Mesenteric fat pad (tissue), 1 donor: ENCODE results near the gene PLGRKT. TPM values are rescaled to one million over a fixed set of nuclear protein-coding genes. Genes with fewer than 3 reads are reported as not detected.
"Not testable (repeated sequence)": the region's sequence is repeated elsewhere in the genome, so short reads cannot be mapped to it uniquely, and the experiment has no call there.

Source experiments
- DNase-seq: peaks from one replicate; pipeline ENCODE4 v3.0.0-alpha.2; 2020; ENCODE audit warnings: low spot score
- total RNA-seq: library from RNA; stranded (reverse); fragmentation: NEBNext Ultra II Directional; extraction: Animal tissue kit (Norgen Biotek cat#: 25700); gene quantifications from one replicate; pipeline ENCODE4 v1.2.1, GENCODE V29; 2021
- donor health status: DM: yes; HTN: yes; CAD: no.

The PLGRKT gene
- total RNA-seq, 1 donor from 2014 or later, result 19.5 TPM

DNA sequence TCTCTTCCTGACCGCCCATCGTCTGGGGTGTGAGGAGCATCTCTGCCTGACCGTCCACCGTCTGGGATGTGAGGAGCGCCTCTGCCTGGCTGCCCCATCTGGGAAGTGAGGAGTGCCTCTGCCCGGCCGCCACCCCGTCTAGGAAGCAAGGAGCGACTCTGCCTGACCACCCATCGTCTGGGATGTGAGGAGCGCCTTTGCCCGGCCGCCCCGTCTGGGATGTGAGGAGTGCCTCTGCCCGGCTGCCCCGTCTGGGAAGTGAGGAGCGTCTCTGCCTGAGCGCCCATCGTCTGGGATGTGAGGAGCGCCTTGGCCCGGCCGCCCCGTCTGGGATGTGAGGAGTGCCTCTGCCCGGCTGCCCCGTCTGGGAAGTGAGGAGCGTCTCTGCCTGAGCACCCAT lies 4.4 kb downstream of the PLGRKT start:
- not testable (repeated sequence) for DNase-seq

DNA sequence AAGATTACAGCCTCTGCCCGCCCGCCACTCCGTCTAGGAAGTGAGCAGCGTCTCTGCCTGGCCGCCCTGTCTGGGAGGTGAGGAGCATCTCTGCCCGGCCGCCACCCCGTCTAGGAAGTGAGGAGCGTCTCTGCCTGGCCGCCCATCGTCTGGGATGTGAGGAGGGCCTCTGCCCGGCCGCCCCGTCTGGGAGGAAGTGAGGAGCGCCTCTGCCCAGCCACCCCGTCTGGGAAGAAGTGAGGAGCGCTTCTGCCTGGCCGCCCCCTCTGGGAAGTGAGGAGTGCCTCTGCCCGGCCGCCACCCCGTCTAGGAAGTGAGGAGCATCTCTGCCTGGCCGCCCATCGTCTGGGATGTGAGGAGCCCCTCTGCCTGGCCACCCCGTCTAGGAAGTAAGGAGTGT lies 4.8 kb downstream of the PLGRKT start:
- not testable (repeated sequence) for DNase-seq

DNA sequence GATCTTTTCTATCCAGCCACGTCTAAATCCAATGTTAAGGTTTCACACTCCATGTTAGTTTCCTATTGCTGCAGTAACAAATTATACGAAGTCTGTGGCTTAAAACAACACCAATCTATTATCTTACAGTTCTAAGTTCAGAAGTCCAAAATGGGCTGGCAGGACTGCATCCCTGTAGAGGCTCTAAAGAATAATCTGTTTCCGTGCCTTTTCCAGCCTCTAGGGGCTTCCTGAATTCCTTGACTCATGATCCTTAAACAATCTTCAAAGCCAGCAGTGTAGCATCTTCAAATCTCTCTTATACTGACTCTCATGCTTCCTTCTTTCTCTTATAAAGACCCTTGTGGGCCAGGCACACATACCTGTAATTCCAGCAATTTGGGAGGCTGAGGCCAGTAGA lies 6.8 kb downstream of the PLGRKT start:
- DNase-seq, result no peak

DNA sequence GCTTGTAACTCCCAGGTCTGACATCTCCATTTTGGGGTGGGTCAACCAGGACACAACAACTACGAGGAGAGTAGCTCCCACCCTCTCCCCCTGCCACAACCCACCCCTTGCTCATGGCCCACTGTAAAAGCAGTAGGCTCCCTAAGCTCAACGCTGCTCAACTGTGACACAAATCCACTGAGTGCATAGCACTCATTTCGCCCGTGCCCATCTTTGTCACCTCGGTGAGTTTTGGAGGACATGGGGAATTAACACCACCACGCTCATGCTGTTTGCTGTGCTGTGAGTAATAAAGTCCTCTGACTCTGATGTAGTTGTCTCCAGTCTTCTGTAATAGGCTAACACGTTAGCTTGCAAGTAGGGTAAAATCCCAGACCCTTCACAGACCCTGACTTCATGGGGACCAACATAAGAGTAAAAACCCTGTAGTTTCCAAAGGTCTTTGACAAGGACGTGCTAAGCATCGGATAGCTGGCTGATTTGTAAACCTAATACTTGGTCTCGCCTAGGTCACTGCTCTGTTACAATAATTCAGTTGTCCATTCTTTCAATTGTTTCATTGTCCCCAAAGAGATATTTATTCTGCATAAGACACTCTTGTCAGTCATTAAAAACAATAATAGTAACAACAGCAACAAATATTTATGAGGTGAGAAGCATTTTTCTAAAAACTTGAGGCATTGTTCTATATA lies 7.7 kb downstream of the PLGRKT start:
- DNase-seq, result no peak

DNA sequence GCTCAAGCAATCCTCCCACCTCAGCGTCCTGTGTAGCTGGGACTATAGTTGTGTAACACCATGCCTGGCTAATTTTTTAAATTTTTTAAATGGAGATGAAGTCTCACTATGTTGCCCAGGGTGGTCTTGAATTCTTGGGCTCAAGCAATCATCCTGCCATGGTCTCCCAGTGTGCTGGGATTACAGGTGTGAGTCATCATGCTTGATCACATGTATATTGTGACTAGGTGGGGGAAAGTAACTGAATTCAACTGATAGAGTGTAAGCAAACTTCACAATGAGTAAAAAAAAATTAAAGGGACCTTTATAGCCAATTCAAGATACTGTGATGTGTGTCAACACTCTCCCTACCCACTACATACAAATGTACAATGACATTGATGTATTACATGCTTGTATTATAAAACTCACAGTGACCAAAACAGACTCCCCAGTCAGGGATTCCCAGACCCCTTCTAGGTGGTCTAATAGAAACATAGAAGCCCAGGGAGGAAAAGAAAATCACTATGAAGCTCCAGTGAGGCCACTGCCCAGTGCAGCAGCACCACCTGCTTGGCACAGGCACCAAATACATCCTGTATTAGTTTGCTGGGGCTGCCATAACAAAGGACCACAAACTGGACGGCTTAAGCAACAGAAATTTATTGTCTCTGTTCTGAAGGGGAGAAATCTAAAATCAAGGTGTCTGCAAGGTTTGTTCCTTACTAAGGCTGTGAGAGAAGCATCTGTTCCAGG lies 8.8 kb downstream of the PLGRKT start:
- DNase-seq, result no peak

DNA sequence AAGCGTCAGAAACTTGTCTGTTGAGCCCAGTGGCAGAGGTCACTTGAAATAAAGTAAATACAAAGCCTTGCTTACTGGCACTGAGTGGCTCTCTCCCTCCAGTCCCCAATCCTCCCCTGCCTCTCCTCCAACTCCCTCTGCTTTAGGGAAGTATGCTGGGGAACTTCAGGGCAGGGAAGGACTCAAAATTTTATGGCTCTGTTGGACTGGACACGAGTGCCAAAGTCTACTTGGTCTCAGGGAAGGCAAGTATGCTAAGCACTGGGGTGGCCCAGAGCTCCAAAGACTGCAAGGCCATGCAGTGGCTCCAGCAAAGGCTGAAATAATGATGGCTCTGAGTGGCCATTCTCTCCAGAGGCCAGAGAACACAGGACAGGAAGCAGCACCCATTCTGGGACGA lies 9.6 kb downstream of the PLGRKT start:
- no peak for DNase-seq

DNA sequence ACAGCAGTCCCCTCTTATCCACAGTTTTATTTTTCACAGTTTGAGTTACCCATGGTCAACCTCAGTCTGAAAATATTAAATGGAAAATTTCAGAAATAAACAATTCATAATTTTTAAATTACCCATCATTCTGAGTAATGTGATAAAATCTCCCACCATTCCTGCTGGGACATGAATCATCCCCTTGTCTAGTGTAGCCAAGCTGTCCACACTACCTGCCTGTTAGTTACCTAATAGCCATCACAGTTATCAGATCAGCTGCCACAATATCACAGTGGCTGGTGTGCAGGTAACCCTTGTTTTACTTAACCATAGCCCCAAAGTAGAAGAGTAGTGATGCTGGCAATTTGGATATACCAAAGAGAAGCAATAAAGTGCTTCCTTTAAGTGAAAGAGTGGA lies 10.7 kb downstream of the PLGRKT start:
- DNase-seq, result no peak

DNA sequence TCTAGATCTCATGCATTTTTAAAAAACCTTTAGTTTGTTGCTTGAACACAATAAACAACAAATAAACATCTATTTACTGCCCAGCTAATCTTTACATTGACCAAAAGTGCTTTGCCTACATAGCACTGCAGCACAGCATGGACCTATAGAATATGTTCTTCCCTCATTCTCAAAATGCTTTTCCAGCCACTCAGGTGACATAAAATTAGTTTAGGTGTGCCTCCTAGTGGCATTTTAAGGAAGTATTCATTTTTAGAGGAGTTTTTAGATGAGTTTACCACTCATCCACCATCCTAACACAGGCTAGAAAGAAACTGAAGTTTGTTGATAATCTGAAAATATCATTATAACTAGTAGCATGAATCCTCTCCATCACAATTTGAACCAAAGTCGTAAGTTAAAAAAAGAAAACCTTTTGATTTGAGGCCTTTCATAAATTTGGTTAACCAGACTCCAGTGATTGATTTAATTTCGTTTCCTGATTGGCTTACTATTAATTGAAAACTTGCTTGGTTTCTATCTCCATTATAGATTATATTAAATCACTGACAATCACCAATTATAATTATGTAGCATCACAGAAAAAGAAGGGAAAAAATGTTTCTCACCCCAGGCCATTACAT lies 12.6 kb downstream of the PLGRKT start:
- no peak for DNase-seq

DNA sequence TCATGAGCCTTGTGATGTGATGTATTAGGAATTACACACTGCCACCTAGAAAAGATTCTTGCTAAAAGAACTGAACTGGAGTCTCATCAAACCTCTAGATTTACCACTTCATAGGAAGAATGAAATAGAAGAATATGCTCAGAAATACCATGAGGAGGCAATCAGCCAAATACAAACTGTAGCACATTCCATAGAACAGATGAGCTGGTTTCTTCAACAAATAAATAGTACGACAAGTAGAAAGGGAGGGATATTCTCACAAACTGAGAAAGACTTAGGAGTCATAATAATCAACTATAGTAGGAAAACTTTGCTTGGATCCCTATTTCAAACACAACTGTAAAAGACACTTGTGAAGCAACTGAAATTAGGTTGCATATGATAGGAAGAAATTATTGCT lies 15.4 kb downstream of the PLGRKT start:
- DNase-seq, result no peak

DNA sequence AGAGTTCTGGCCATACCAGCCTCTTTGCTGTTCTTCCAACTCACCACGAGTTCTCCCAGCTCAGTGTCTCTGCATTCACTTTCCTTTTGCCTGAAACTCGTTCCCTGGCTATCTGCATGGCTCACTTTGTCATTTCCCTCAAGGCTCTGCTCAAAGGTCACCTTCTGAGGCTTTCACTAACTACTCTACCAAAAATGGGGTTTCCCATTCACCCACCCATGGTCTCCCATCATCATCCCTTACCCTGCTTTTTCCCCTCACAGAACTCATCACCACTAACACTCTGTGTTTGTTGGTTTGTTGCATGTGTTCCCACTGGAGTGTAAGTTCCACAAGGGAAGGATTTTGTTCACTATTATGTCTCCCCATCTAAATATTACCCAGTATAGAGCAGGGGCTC lies 16.6 kb downstream of the PLGRKT start:
- no peak for DNase-seq

DNA sequence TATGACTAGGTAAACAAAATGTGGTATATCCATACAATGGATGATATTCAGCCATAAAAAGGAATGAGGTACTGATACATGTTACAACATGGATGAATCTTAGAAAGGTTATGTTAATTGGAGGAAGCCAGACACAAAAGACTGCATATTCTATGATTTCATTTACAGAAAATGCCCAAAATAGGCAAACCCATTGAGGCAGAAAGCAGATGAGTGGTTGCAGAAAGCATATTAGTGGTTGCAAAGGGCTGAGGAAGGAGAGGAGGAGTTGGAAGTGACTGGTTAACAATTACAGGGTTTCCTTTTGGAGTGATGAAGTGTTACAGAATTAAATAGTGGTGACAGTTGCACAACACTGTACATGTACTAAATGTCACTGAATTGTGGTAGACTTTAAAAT lies 17.7 kb downstream of the PLGRKT start:
- no peak for DNase-seq

DNA sequence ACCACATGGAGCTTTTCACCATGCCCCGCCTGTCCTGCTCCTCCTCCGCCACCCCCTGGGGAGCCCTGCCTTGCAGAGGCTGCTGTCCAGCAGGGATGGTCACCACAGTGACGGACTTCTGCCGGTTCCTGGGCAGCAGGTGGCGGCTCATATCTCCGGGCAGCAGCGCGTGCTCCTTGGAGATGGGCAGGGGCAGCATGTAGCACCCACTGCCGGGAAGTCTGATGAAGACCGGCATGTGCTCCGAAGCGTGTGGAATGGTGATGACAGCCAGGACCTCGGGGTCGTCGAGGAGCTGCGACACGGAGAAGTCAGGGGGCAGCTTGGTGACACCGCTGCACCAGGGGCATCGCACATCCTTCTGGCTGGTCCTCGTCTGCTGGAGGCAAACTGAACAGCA lies 19.2 kb downstream of the PLGRKT start:
- no peak for DNase-seq

DNA sequence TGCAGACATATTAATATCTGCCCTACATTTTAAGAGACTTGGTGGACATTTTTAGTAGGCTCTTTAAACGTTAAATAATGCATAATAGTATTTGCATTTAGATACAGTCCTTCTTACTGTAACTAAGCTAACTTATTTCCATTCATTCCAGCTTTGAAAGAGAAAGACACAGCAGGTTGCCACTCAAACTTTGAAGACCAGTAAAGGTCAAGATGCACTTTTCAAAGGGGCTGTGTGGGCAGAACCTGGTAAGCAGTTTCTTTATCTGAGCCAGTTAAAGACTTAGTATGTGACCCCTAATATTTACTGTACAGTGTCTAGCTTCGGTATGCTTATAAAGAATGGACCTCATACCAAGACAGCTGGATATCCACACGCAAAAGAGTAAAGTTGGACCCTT lies 20.8 kb downstream of the PLGRKT start:
- DNase-seq, result no peak

DNA sequence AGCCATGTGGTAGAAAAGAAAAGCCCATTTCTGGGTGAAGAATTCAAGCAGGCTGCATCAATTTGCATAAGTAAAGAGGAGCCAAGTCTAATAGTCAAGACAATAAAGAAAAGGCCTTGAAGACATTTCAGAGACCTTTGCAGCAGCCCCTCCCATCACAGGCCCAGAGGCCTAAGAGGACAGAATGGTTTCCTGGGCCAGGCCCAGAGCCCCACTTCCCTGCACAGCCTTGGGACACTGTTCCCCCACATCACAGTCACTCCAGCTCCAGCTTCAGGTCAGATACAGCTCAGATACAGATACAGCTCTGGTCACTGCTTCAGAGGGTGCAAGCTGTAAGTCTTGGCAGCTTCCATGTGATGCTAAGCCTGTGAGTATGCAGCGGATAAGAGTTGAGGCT lies 29.1 kb downstream of the PLGRKT start:
- DNase-seq, result no peak

DNA sequence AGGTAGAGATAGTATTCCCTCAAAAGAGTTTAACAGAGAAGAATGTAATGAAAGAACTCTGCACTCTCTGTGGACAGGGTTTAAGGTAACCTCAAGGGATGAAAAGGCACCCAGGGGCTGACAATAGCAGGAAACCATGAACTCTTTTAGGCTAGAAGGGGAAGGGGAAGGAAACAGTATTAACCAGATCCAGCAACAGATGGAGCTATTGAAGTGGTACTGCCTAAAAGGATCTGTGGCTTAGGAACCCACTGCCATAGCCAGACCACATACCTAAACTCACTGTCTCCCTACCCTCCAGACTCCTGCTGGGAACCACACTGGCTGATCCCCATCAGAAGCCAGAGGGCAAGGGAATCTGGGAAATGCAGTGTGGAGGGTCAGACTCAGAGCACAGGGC lies 35.5 kb downstream of the PLGRKT start:
- DNase-seq, result no peak

DNA sequence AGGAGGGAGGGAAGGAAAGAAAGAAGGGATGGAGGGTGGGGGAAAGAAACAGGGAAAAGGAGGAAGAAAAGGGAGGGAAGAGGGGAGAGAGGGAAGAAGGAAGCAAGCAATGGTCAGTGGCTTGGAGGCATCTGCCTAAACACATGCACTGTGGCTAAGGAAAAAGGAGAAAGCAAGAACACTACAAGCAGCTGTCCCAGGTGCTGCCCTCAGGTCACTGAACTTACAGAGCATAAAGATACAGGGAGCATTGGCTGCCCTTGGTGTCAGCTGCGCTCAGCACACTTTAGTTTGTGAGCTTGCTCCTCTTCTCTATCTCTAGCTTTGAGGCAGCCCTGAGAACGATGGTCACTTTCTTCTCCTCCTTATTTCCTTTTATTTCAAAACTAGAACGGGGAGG lies 40.2 kb downstream of the PLGRKT start:
- DNase-seq, result not testable (repeated sequence)

DNA sequence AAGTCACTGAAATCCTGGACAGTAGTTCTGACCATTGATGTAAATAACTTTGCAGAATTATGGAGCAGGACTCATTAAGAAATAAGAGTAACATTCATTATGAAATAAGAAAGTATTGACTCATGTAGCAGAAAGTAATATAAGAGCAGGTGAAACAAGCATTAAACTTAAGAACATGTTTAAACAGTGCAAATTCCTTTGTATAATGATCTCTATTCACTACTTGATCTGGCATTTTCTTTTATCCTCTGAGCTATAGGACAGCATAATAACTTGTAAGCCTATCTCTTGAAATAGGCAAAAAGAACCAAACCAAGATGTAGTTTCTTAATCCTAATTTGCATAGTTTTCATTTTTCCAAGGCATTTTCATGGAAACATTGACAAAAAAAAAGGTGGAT lies 42.3 kb downstream of the PLGRKT start:
- DNase-seq, result no peak

DNA sequence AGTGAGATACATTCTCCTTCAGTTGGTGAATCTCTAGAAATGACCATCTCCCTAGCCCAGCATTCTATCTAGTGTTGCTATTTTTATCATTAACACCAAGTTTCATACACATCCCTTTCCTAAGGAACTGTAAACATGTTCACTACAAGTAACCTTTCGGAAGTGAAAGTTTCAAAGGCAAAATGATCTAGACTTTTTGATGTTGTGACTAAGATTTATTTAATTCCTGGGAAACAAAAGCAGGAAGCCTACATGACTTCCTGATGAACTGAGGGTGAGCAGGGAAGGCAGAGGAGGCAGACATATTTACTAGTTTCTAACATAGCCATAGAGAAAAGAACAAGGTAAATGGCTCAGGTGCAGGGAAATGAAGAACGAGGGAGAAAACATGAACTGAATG lies 43.7 kb downstream of the PLGRKT start:
- DNase-seq, result not testable (repeated sequence)

DNA sequence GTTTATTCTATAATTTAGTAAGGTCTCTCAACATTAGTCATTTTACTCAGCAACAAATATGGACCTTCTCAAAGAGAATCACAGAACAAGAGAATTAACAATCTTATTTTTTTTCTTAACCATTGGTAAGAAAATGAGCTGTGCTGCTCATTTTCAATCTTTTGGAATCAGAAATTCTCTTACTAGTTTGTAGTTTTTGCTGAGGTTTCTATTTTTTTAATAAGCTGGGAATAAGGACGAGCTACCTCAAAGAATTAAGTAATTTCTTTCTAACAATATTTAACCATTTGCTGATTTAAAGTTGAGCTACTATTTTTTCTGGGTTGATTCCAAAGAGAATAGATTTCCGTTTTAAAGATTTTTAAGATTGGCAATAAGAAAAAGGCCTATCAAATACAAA lies 44.2 kb downstream of the PLGRKT start:
- DNase-seq, result no peak

DNA sequence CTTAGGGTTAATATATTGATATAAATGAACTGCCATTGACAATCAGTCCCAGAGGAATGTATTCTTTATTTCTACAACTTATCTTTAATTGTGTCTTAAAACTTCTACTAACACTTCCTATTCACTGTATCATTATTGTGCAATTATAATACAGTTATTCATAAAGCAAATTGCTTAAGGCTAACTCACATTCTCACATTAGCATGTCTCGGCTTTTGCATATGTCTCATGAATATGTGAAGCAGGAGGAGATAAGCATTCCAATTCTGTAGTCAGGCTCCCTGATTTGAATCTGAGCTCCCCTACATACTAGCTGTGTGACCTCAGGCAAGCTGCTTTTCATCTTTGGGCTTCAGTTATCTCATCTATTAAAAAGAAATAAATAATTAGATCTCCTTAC lies 45.4 kb downstream of the PLGRKT start:
- no peak for DNase-seq

DNA sequence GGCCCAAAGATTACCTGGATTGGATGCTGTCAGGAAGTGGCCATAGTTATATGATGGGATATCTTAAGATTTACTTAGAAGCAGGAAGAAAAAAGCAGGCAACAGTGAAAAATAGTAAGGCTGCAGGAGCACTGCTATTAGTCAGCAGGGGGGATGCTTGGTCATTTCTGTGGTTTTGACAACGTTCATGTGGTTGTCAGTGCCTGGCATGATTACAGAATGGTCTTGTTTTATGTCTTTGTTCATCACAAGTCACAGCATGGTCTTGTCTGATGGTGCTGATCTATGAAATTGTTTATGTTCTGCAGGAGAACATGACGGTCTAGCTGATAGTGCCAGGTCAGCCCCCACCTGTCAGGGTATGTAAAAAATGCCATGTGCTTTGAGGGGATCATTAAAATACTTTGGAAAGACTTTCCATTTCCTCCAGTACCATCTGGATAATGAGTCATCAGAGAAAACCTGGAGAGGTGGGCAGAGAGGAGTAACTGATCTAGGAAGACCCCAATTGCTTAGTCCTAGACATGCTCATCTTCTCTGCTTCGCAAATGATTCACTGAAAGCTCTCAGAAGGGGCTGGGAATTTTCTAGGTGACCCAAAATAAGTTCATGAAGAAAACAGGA lies 48.5 kb downstream of the PLGRKT start:
- DNase-seq, result no peak
